GM19025 (cell line): ENCODE measurements around the gene MAEA.

Source experiments
- ATAC-seq: cut with Tn5 transposase; IDR thresholded peaks from one replicate; pipeline ENCODE4 v1.9.1; 2021; ENCODE audit warnings: mild to moderate bottlenecking, low read depth, moderate library complexity; ENCODE audit not compliant: unreplicated experiment

The MAEA gene

DNA sequence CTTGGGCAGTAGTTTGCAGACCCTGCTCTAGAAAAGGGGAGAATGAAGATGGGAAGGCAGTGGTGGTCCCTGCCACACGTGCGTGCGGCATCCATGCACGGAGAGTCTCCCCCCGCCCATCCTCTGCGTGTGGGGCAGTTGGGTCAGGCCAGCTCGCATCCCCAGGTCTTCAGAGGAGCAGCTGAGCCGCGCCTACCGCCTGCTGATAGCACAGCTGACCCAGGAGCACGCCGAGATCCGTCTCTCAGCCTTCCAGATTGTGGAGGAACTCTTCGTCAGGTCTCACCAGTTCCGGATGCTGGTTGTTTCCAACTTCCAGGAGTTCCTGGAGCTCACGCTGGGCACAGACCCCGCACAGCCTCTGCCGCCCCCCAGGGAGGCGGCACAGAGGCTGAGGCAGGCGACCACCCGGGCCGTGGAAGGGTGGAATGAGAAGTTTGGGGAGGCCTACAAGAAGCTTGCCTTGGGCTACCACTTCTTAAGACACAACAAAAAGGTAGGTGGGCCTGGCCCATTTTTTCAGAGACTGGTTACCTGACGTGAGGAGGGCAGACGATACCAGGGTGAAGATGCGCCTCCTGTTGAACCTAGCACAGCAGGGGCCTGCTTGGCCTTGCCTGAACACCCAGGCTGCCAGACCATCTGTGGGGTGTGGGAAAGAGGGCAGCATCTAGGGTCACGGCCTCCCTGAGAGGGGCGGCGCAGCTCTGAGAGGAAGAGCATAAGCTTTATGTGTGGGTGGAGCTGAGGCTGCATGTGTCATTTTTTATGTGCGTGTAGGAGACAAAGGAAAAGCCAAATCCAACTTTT, 59.9 kb downstream of the MAEA start:
- no peak for ATAC-seq

DNA sequence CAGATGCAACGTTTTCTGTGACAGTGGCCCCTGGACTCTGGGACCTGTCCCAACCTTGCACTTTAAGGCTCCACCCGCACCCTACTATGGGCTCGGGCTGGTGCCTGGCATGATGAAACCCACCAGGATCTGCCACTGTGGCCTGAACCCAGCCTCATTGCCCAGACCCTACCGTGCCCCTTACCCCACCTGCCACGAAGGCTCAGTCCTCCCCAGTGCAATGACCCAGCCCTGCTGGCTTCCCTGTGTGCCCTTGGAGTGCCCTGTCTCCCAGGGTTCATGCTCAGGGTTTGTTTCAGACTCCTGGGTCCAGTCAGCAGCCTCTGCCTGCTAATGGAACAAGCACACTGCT, 60.5 kb downstream of the MAEA start:
- ATAC-seq = no peak

DNA sequence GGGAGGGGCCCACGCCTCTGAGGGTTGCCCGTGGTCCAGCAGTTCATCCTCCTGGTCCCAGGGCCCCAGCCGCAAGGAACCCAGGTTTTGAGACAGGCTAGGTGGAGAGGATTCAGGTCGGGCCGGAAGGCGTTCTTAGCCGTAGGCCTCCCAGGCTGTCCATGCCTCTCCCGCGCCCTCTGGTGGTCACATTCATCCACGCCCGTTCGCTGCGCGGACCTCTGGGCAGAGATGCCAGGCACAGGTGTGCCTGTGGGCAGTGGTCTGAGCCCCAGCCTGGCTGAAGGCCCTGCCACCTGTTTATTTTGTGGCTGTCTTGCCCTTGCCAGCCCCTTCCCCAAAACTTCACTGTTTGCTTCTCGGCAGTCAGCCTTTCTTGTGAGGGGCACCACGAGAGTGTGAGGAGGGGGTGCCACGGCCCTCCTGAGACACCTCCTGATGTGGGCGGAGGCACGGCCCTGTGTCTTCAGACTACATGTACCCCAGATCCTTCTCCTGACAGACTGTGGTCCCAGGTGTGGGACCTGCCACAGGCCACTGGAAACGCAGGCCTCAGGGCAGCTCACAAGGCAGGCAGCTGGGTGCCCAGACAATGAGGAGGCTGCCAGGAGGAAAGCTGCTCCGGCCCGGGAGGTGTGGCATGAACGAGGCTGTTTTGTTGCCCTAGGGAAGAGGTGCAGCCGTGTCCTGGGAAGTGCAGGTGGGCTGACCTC, 62.3 kb downstream of the MAEA start:
- ATAC-seq = no peak

DNA sequence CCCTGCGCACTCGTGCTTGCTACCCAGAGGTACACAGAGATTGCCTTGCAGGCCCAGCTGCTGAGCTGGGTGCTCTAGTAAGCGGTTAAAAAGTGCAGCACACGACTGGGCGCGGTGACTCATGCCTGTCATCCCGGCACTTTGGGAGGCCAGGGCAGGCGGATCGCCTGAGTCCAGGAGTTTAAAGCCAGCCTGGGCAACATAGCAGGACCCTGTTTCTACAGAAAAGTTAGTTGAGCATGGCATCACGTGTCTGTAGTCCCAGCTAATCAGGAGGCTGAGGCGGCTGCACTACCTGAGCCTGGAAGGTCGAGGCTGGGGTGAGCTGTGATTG, 62.8 kb downstream of the MAEA start:
- ATAC-seq = no peak

DNA sequence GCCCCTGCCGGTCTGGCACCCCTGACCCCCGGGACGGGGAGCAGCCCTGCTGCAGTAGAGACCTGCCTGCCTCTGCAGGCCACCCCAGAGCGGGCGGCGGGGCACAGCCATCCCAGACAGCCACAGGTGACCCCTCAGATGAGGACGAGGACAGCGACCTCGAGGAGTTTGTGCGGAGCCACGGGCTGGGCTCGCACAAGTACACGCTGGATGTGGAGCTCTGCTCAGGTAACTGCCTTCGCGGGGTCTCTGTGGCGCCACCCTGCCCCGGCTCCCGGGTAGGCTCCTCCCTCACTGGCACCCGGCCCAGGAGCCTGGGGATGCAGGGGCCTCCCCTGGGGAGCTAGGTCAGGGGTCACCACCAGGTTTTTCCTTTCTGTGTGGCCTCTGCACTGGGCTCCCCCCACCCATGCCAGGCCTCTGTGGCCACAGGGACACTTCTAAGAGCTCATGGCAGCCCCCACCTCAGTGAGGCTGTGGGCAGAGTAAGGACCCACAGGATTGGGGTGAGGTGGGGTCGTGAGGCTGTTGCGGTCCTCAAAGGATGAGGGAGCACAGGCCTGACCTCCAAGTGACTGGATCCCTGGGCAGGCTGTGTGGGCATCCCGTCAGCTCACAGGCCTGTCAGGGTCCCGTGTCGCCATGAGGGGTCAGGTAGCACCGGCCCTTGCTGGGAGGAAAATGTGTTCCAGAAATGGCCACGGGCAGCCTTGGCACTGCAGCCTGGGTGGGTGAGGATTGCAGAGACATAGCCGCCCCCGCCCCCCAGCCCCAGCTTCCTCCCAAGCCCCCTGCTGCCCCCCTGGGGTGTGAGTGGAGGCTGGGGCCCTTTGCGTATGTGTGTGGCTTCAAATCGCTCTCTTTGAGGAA, 63.7 kb downstream of the MAEA start:
- ATAC-seq = no peak

DNA sequence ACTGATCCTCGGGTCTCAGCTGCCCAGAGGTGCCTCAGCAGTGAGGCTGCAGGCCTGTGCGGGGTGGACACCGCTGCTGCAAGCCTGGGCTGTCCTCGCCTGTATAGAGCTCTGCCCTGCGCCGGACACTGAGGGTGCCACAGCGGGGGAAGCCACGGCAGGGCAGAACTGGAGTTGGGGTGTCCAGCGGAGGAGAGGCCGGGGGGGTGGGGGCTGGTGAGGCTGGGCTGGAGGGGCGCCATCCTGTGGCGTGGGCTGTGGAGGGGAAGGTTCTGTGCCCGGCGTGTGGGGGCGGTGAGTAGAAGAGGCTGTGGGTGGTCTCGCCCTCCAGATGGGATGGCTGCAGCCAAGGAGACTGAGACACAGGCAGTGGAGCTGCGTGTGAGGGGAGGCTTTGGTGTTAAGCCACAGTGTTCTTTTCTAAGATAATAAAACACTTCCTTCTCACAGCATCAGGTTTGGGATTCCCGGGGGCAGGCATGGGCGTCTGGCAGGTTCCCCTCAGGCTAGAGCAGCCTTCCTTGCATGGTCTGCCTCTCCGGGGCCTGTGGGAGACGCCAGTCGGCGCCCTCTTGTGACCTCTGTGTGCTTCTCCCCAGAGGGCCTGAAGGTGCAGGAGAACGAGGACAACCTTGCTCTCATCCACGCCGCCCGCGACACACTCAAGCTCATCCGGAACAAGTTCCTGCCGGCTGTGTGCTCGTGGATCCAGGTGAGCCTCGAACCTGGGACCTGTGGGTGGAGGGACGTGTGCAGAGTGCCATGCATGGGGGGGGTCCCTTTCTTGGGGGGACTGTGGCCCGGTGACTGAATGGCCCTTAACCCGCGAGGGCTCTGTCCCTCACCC, 64.7 kb downstream of the MAEA start:
- no peak for ATAC-seq

DNA sequence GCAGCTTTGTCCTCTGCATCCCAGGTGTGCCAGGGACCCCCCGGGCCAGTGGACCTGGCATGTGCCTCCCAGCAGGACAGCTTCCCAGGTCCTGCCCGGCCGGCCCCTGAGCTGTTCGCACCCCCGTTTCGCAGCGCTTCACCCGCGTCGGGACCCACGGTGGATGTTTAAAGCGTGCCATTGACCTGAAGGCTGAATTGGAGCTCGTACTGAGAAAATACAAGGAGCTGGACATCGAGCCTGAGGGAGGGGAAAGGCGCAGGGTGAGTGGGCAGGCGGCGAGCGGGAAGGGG, 65.2 kb downstream of the MAEA start:
- no peak for ATAC-seq

DNA sequence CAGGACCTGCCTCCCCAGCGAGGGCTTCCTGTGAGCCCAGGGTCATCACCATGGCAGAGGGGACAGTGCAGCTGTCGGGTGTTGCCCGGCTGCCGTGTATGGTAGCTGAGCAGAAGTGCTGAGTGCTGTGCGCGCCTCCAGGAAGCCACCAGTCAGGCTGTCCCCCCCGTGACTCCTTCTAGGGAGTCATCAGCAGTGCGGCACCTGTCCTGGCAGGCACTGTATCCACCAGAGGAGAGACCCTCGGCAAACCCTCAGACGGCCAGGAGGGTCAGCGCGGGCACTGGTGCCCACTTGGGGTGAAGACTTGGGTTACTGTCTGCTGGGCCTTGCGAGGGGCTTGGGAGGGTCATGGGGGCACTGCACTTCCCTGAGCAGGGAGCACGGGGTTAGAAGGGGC, 65.7 kb downstream of the MAEA start:
- no peak for ATAC-seq

DNA sequence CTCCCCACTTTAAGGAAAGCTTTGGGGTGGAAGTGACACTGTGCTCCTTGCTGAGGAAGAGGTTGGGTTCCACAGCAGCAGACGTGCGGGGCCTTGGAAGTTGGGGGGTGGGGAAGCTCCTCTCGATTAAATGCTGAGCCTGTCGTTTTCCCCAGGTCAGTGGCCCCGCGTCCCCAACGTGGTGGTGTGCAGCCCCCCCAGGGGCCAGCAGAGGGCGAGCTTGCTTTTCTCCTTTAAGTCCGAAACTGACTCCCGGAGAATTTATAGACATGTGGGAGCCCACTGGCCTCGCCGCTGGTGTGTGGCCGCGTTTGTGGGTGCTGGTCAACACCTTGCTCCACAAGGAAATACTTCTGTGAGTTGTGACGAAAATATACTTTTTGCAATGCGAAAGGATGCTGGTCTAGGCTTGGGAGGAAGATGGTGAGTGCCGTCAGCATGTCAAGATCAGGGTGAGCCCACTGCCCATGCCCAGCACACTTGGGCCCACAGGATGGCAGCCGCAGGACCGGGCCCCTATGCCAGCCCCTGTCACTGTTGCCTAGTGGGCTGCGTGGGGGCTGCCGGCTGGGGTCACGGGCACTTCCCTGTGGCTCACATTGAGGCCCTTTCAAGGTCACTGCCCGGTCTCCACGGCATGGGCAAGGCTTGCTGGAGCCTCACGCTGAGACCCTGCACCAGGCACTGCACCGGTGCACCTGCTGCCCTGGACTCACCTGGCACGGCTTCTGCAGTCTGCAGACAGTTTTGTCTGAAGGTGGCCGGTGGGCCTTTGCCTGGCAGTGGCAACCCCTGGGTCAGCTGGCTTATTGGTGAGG, 66.7 kb downstream of the MAEA start:
- ATAC-seq = no peak

DNA sequence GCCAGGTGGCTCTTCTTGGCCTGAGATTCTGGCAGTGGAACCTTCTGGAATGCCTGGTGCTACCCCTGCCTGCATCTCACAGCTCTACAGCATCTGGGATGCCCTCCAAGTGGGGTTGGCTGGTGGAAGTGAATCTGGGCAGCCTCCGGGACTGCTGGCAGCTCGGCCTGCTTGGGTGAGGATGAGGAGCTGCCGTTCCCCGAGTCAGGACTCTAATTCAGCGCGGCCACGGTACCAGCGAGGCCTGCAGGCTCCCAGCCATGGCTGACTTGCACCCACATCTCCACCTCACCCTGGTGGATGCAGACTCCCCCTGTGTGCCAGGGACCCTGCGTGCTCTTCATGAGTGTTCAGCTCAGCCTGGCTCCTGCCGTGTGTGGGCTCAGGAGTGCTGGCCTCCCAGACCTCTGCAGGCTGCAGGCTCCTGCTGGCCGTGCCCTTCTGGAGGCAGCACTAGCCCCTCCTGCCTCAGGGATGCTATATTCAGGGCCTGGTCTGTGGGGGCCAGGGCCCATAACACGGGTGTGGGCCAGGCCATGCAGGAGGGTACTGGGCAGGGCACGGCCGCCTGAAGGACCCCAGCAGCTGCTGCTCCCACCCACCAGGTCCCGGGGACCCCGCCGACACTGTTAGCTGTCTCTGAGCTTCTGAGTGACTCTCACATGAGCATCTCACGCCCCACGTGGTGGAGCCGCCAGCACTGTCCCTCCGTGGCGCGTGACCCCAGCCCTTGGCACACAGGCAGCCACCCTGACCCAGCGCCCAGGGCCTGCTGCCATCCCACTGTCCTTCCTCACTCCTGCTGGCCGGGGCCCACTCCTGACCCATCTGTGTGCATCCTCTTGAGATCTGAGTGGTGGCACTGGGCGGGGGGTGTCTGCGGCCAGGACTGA, 67.9 kb downstream of the MAEA start:
- no peak for ATAC-seq

DNA sequence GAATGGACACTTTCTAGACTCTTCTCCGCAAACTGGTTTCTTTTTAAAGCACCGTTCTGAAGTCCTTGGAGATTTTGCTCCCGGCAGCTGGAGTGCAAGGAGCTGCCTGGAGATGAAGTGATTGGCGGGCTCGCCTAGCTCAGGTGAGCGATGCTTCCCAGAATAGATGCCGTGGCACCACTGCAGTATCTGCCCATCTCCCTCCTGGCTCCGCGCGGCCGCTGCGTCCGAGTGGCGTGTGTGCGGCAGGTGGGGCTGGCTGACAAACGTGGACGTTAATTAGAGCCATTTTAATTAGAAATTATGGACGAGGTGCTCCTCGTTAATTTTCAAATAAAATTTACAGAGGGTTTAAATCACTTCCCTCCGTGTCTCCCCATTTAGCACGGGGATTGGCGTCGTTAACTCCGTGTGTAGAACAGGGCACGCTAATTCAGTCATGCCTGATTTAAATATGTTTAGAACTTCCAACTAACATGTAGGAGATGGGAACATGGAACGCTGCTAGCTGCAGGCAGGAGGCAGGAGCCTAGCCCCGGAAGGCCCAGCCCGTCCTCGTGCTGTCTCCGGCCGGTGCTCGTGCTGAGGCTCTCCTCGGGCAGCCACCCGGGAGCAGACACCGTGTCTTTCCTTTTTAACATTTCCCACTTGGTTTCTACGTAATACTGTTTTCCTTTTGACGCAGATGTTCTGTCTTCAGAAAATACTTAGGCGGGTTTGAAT, 68.9 kb downstream of the MAEA start:
- ATAC-seq = no peak

DNA sequence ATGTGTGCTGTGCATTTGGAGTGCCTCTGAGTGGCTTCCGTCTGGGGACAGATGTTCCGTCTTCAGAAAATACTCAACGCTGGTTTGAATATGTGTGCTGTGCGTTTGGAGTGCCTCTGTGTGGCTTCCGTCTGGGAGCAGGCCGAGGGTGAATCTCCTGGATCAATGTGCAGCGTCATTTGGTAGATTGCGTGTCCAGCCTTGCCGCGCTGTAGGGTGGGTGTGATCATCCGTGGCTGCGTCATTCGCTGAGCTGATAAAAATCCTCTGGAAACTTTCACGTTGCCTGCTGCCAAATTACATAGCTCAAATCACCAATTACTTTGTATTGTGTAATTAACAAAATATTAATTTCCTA, 69.4 kb downstream of the MAEA start:
- ATAC-seq = no peak

DNA sequence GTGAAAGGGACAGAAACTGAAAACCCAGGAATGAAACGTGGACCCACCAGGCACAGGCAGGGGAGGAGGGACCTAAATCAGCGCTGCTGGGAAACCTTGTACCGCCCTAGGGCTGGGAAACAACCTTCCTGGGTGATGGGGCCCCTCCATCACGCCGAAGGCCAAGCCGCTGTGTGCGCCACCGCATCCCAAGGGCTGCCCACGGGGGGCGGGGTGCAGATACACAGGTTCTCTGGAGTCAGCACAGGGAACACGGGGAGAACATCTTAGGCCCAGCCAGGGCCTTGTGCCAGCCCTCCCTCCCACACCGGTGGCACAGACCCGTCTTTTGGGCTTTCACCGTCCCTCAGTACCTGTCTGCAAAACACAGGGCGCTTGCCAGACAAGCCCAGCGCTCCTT, 70.3 kb downstream of the MAEA start:
- no peak for ATAC-seq

DNA sequence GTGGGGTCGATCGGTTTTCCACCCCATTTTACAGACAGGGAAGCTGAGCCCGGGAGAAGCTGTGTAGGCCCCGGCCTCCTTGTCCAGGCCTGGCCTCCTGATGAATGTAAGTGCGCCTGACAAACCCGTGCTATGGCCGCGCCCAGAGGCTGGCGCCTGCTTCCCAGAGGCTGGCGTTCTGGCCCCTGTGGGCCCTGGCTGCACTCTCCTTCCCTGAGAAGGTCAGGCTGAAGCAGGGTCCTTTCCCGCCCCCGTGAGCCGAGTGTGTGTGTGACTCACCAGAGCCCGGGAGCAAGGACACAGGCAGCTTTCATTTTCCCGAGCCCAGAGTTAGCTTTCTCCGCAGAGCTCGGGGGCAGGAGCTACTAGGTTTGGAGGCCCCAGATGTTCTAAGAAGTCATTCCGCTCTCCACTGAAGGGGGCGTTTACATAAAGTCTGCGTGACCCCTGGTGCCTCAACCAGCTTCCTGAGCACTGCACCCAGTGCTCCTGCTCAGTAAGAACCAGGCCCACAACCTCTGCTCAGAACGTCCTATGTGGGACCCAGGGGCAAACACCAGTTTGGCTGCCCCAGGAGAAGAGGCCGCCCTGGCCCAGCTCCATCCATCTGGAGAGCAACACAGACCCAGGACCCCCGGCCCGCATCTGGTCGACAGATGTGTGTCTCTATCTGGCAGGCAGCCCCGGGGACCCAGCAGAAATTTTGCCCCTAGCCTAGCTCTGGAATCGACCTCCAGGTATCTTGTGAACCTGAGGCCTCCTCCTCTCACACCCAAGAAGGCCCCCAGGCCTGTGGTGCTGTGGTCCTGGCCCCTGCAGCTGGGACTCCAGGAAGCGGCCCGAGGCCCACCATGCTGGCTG, 71.0 kb downstream of the MAEA start:
- no peak for ATAC-seq

DNA sequence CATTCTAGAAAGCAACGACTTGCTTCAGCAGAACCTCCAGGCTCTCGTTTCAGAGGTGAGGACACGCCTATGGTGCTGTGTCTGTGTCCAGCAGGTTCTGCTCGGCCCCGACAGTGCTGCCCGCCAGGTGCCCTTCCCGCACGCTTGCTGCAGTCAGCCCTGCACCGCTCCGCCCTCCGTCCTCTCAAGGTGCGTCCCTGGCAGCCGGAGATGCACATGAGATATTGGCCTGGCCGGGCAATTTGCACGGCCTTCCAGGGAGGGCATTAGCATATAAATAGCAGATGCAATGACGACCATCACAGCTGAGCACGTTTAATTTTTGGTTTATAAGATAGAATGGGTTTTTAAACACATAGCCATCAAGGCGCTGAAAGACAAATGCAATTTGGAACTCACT, 71.7 kb downstream of the MAEA start:
- ATAC-seq = no peak

DNA sequence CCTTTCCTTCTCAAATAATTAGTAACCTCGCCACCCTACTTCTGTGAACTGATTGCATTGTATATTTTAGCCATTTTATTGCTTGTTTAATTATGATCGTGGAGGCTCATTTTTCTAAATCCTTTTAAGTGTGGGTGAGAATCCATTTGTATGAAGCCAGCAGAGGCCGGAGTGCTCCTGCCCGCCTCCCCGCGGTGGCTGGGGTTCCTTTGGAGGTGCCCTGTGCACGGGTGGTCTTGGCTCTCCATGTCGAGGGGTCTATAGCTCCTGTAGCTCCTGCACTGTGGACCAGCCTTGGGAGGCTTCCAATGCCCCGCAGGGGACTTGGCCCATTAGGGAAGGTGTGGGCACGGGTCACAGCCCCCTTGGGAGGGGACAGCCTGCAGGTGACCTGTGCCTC, 72.4 kb downstream of the MAEA start:
- ATAC-seq = no peak

DNA sequence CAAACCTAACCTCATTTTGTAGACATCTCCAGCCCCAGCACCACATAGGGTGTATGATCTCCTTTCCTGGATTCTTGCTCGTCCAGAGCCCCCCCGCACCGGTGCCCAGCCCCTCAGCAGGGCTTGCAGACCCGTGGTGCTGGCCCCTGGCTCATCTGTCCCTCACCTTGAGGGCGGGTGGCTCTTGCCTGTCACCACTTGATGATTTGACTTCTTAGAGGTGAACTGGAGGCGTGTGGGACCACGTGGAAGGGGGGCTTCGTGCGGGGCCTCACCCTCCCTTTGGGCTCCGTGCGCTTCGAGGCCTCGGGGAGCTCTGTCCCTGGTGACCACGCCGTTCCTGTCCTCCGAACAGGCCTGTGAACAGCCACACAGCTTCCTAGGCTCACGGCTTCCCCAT, 72.8 kb downstream of the MAEA start:
- no peak for ATAC-seq

DNA sequence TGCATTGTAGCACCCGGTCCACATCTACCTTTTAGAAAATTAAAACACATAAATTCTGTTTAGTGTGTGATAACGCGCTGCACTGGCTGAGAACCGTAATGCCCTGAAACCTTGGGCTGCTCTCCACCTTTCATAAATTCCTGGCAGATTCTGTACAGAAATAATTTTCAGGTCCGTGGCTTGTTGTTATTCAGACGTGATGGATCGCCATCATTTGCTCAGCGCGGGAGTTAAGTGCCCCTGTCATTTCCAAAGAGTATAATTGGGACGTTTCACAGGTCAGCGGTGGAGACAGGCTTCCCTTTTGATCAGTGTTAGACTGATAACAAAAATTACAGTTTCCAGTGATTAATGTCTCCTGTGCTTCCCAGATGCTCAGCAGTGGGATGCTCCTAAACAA, 73.8 kb downstream of the MAEA start:
- no peak for ATAC-seq
